Epithelial cell of esophagus (primary cell): ENCODE data around the gene KIT.
A peak's percentile ranks its signal among the peaks of the same experiment; 100 is the strongest.

Experiments
- DNase-seq: peaks from one replicate; pipeline ENCODE4 v3.0.0; 2010; ENCODE audit warnings: low read depth
- H3K4me3 ChIP-seq: 2 replicates; pipeline ENCODE4 v1.5.1; 2011; ENCODE audit warnings: mild to moderate bottlenecking, low read length, control low read depth
- TF ChIP-seq, protein P1 (sequence below): IDR thresholded peaks from 2 replicates; pipeline ENCODE4 v1.5.1; 2011; ENCODE audit warnings: low read depth, mild to moderate bottlenecking, low read length, control low read depth, inconsistent platforms; ENCODE audit not compliant: insufficient read depth; ENCODE audit errors: missing control alignments

KIT gene

DNA sequence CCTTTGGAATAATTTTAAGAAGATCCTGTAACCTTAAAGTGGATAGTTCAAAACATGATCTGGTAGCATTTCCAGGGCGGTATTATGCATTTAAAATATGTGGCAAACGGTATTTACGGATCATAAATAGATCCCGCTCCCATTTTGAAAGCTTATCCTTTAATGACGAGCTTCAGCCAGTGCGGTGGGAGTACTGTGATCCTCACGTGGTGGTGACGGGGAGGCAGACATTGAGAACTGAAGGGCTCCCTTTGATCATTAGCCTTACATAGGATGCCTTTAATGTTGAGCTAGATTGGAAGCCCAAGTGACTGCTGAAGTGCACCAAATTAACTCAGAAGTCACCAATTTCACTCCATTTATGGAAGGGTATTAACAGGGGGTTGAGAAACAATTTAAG lies 56.9 kb downstream of the KIT start:
- TF ChIP-seq, protein P1, sequence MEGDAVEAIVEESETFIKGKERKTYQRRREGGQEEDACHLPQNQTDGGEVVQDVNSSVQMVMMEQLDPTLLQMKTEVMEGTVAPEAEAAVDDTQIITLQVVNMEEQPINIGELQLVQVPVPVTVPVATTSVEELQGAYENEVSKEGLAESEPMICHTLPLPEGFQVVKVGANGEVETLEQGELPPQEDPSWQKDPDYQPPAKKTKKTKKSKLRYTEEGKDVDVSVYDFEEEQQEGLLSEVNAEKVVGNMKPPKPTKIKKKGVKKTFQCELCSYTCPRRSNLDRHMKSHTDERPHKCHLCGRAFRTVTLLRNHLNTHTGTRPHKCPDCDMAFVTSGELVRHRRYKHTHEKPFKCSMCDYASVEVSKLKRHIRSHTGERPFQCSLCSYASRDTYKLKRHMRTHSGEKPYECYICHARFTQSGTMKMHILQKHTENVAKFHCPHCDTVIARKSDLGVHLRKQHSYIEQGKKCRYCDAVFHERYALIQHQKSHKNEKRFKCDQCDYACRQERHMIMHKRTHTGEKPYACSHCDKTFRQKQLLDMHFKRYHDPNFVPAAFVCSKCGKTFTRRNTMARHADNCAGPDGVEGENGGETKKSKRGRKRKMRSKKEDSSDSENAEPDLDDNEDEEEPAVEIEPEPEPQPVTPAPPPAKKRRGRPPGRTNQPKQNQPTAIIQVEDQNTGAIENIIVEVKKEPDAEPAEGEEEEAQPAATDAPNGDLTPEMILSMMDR, result no peak
- DNase-seq, result no peak
- H3K4me3 ChIP-seq, result no peak overlapping the region

GRCh38 chr4:54716478-54717065 lies 58.8 kb downstream of the KIT start:
- no peak for DNase-seq
- no peak overlapping the region for H3K4me3 ChIP-seq
- TF ChIP-seq, protein P1, result no peak

- DNase-seq, result no peak
- no peak overlapping the region for H3K4me3 ChIP-seq
- TF ChIP-seq, protein P1, result no peak
Measured at GRCh38 chr4:54717694-54718093, 59.9 kb downstream of the KIT start.

- no peak for DNase-seq
- TF ChIP-seq, protein P1, result no peak
- no peak overlapping the region for H3K4me3 ChIP-seq
Measured at GRCh38 chr4:54719378-54719777, 61.6 kb downstream of the KIT start.

DNA sequence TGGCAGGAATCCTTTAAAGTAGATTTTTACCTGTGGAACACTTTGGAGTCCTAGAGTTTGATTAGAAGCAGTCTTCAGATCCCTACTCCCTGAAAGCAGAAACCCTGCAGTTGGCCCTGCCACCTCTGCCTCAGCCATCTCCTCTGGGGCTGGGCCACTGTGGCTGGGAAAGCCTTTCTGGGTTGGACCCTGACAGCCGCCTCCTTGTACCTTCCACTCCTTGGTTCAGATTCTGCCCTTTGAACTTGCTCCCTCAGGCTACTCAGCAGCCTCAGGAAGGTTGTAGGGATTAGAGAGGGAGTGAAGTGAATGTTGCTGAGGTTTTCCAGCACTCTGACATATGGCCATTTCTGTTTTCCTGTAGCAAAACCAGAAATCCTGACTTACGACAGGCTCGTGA lies 65.5 kb downstream of the KIT start:
- TF ChIP-seq, protein P1, result no peak
- no peak for DNase-seq
- no peak overlapping the region for H3K4me3 ChIP-seq

- H3K4me3 ChIP-seq, result no peak overlapping the region
- DNase-seq, result no peak
- TF ChIP-seq, protein P1, result no peak
Measured at GRCh38 chr4:54723820-54724219, 66.1 kb downstream of the KIT start.

GRCh38 chr4:54726907-54727306 lies 69.2 kb downstream of the KIT start:
- H3K4me3 ChIP-seq, result no peak overlapping the region
- TF ChIP-seq, protein P1, result no peak
- peak; percentile 18 for DNase-seq
